Mucosa of descending colon (tissue), 3 donors: Measurements from ENCODE around the gene SEMA6A. TPM values are rescaled to one million over a fixed set of nuclear protein-coding genes. Genes with fewer than 3 reads are reported as not detected.

Source experiments
- ATAC-seq: fragments of 200-7000 bp; cut with Tn5 transposase; one replicate; pipeline ENCODE4 v1.9.1; 2020; ENCODE audit warnings: mild to moderate bottlenecking, moderate library complexity
- DNase-seq, 3 donors: peaks; one replicate each; pipeline ENCODE4 v3.0.0-alpha.2; 2020
- H3K36me3 ChIP-seq: fragments of 200-600 bp; one replicate; pipeline ENCODE4 v1.8.0; 2021; ENCODE audit warnings: low read depth, mild to moderate bottlenecking
- H3K4me1 ChIP-seq: fragments of 200-600 bp; one replicate; pipeline ENCODE4 v1.8.0; 2021; ENCODE audit warnings: low read depth, mild to moderate bottlenecking
- H3K4me3 ChIP-seq: fragments of 200-600 bp; one replicate; pipeline ENCODE4 v1.8.0; 2021; ENCODE audit warnings: mild to moderate bottlenecking
- H3K9me3 ChIP-seq: fragments of 200-600 bp; one replicate; pipeline ENCODE4 v1.8.0; 2021; ENCODE audit warnings: mild to moderate bottlenecking
- CTCF ChIP-seq: fragments of 200-600 bp; IDR thresholded peaks from one replicate; pipeline ENCODE4 v1.8.0; 2022; ENCODE audit warnings: antibody characterized with exemption, mild to moderate bottlenecking
- intact Hi-C, 2 donors: fragments of 100-400 bp; cut with DNase I in 1 of 2; cut with micrococcal nuclease in 1 of 2; formaldehyde crosslinking; loops; one replicate each; pipeline versions ENCODE4 v1.11.0 to v1.11.1; 2022; cut with DNase I, micrococcal nuclease
- total RNA-seq, 3 donors: library from RNA; stranded (reverse); fragmentation: NEBNext Ultra II Directional in 2 of 3; extraction: Animal tissue kit (Norgen Biotek cat#: 25700) in 2 of 3; gene quantifications; one replicate each; pipeline versions ENCODE4 v1.2.1 to v1.2.4, GENCODE V29; 2021 to 2023
- donor health status: DM: no; HTN: no; CAD: no; lungs with moderate emphysema.
- donor health status: DM: no; HTN: no; CAD: no.
- donor health status: DM: no; HTN: yes; CAD: no.

SEMA6A gene
- total RNA-seq, 3 donors from 2014 or later = 90.0 to 137 (median 106) TPM

DNA sequence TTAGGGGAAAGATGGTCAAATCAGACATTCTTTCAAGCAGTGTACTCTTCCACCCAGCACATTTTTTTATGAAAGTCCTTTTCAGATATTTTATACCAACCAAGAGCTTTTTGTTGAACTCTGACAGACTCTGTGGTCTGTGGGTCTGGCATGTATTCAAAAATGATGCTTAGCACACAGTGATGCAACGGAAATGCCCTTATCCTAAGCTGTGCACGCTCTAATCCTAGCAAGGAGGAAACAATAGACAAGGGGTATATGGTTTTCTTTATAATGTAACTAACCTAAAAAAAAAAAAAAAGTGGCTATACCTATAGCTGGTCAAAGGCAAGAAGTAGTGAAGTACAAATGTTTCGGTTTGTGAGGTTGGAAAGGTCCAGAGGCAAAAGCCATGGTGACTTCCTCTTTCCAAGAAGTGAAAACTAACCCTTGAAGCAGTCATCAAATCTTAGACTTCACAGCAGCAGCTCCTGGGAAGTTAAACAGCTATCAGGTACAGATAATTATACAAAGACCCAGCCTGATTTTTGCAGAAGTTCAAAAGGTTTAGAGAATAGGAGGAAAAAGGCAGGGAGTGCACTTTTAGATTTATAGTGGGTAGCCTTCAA, 82.5 kb downstream of the SEMA6A start:
- no peaks in the 10 kb centered on the region for H3K4me1 ChIP-seq
- TF ChIP-seq CTCF = no peak
- no peak for DNase-seq
- no peak overlapping the region for H3K4me3 ChIP-seq
- no peaks in the 10 kb centered on the region for H3K36me3 ChIP-seq
- no peaks in the 10 kb centered on the region for H3K9me3 ChIP-seq
- intact Hi-C loops = no loop called here
- peak; percentile 39 for ATAC-seq

DNA sequence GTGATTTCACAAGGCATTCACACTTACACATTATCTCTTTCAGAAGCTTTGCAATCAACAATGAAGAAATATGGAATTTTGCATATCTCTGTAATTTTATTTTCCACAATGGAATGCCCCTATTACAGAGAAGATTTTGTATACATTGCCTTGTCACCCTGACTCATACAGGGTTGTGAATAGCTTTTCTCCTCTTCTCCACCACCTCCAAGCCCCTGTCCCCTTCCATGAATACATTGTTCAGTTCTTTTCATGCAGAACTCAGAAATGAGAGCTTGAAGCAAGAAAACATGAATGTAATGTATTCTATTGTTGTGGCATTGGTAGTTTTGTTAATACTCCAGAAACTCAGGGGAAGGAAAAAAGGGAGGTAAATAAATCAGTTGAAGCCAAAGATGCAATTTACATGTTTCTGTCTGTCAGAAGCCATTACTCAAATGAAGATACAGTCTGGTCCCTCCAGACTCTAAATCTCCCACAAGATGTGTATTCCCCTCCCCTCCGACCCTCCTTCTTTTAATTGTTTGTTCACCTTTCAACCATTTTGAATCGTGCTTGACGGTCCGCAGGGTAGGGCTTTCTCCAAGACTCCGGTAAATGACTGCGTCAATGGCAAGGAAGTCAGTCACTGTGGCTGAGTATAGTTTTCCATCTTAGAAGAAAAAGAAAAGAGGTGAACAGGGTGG, 86.1 kb downstream of the SEMA6A start:
- H3K9me3 ChIP-seq = no peaks in the 10 kb centered on the region
- H3K36me3 ChIP-seq = no peaks in the 10 kb centered on the region
- intact Hi-C loops = no loop called here
- no peaks in the 10 kb centered on the region for H3K4me1 ChIP-seq
- TF ChIP-seq CTCF = no peak
- ATAC-seq = no peak
- H3K4me3 ChIP-seq = no peak overlapping the region
- no peak for DNase-seq

- ATAC-seq (peak; percentile 84), DNase-seq (no peak)
- H3K36me3 ChIP-seq = no peaks in the 10 kb centered on the region
- TF ChIP-seq CTCF = no peak
- H3K9me3 ChIP-seq = no peaks in the 10 kb centered on the region
- H3K4me3 ChIP-seq = no peak overlapping the region
- no peaks in the 10 kb centered on the region for H3K4me1 ChIP-seq
- intact Hi-C loops = no loop called here
These were observed 87.6 kb downstream of the SEMA6A start for GRCh38 chr5:116487045-116487444.

DNA sequence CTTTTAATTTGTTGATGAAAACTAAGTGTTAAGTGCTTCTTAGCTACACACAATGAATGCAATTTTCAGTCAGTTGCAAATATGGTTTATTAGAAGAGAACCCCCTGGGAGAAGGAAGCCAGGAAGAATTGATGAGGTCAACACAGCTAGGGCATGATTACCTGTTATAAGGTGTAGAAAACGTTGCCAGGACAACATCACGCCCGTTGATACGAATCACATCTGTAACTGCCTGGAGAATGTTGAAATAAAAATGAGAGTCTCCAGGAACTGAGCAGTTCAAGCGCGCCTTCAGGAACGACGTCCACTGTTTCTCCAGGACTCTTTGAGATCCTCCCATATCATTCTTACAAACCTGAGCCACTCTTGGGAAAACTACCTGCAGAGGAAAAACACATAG, 88.0 kb downstream of the SEMA6A start:
- ATAC-seq (peak; percentile 73), DNase-seq (no peak)
- H3K9me3 ChIP-seq = no peaks in the 10 kb centered on the region
- no peak overlapping the region for H3K4me3 ChIP-seq
- TF ChIP-seq CTCF = no peak
- H3K36me3 ChIP-seq = no peaks in the 10 kb centered on the region
- H3K4me1 ChIP-seq = no peaks in the 10 kb centered on the region
- intact Hi-C loops = no loop called here

- Histone ChIP-seq H3K36me3 (no peaks in the 10 kb centered on the region), H3K4me1 (no peaks in the 10 kb centered on the region)
- intact Hi-C loops = no loop called here
These were observed 90.0 kb downstream of the SEMA6A start for GRCh38 chr5:116484645-116485044.

More at GRCh38 chr5:116484645-116485044, 90.0 kb downstream of the SEMA6A start:
- DNase-seq (no peak), ATAC-seq (no peak)
- TF ChIP-seq CTCF = no peak
- Histone ChIP-seq H3K4me3 (no peak overlapping the region), H3K9me3 (no peaks in the 10 kb centered on the region)
